NCI-H460 (cell line): ENCODE measurements around the gene NTNG1. TPM values are rescaled to one million over a fixed set of nuclear protein-coding genes. Genes with fewer than 3 reads are reported as not detected.

Experiments
- DNase-seq: peaks from one replicate; pipeline ENCODE4 v3.0.0-alpha.2; 2016; ENCODE audit warnings: low read depth; ENCODE audit errors: extremely low read depth
- total RNA-seq: library from RNA; depleted of rRNA; stranded (reverse); fragments of >200 nt; shearing (Covaris generic); gene quantifications from 2 replicates; pipeline ENCODE4 v1.2.3, GENCODE V29; 2014

The NTNG1 gene
- total RNA-seq, 1 experiment from 2014 or later, result 0.27 TPM

GRCh38 chr1:107389410-107390396, 248.9 kb downstream of the NTNG1 start:
- no peak for DNase-seq

GRCh38 chr1:107394301-107394700, 253.5 kb downstream of the NTNG1 start:
- no peak for DNase-seq

- DNase-seq, result no peak
These were observed 260.9 kb downstream of the NTNG1 start for GRCh38 chr1:107401704-107402103.

GRCh38 chr1:107404756-107405155, 263.9 kb downstream of the NTNG1 start:
- no peak for DNase-seq

- DNase-seq, result no peak
These were observed 264.4 kb downstream of the NTNG1 start for GRCh38 chr1:107405236-107405635.

- no peak for DNase-seq
These were observed 266.2 kb downstream of the NTNG1 start for GRCh38 chr1:107407011-107407410.

- no peak for DNase-seq
These were observed 272.7 kb downstream of the NTNG1 start for GRCh38 chr1:107413546-107413945.

GRCh38 chr1:107413951-107414350, 273.1 kb downstream of the NTNG1 start:
- no peak for DNase-seq

GRCh38 chr1:107414550-107414949, 273.7 kb downstream of the NTNG1 start:
- DNase-seq, result no peak

- DNase-seq, result no peak
These were observed 274.4 kb downstream of the NTNG1 start for GRCh38 chr1:107415241-107415640.

- DNase-seq, result no peak
These were observed 278.2 kb downstream of the NTNG1 start for GRCh38 chr1:107419003-107419402.

GRCh38 chr1:107422901-107423300, 282.1 kb downstream of the NTNG1 start:
- no peak for DNase-seq

- peak; percentile 35 for DNase-seq
These were observed 289.8 kb downstream of the NTNG1 start for GRCh38 chr1:107430540-107431228.

- DNase-seq, result no peak
These were observed 291.3 kb downstream of the NTNG1 start for GRCh38 chr1:107432108-107432507.

GRCh38 chr1:107433068-107433467, 292.2 kb downstream of the NTNG1 start:
- DNase-seq, result no peak

GRCh38 chr1:107433635-107434360, 293.0 kb downstream of the NTNG1 start:
- no peak for DNase-seq

GRCh38 chr1:107434361-107434693, 293.5 kb downstream of the NTNG1 start:
- DNase-seq, result no peak

- no peak for DNase-seq
These were observed 295.9 kb downstream of the NTNG1 start for GRCh38 chr1:107436552-107437241.

- no peak for DNase-seq
These were observed 298.7 kb downstream of the NTNG1 start for GRCh38 chr1:107439567-107439966.

GRCh38 chr1:107442551-107442950, 301.7 kb downstream of the NTNG1 start:
- DNase-seq, result no peak

- DNase-seq, result no peak
These were observed 302.2 kb downstream of the NTNG1 start for GRCh38 chr1:107443027-107443426.
